Trophoblast cell (in vitro differentiated cells and primary cell): ENCODE results near the gene GNG8.
A peak's percentile ranks its signal among the peaks of the same experiment; 100 is the strongest.

Experiments used
- DNase-seq, 2 donors: peaks; one replicate each; pipeline ENCODE4 v3.0.0-alpha.2; 2016
- H2AFZ ChIP-seq: 2 replicates; pipeline ENCODE4 v1.6.1; 2013; ENCODE audit warnings: low read length, moderate library complexity, mild to moderate bottlenecking; ENCODE audit not compliant: insufficient read depth, poor library complexity
- H2AK5ac ChIP-seq: 2 replicates; pipeline ENCODE4 v1.6.1; 2013; ENCODE audit warnings: mild to moderate bottlenecking, low read length
- H2BK120ac ChIP-seq: 2 replicates; pipeline ENCODE4 v1.6.1; 2013; ENCODE audit warnings: low read length, mild to moderate bottlenecking, moderate library complexity; ENCODE audit not compliant: insufficient read depth, poor library complexity
- H2BK12ac ChIP-seq: 2 replicates; pipeline ENCODE4 v1.6.1; 2013; ENCODE audit warnings: mild to moderate bottlenecking, low read length, moderate library complexity
- H2BK5ac ChIP-seq: 2 replicates; pipeline ENCODE4 v1.6.1; 2013; ENCODE audit warnings: low read length, low read depth, moderate library complexity, mild to moderate bottlenecking; ENCODE audit not compliant: poor library complexity
- H3K14ac ChIP-seq: 2 replicates; pipeline ENCODE4 v1.6.1; 2013; ENCODE audit warnings: mild to moderate bottlenecking, low read length
- H3K18ac ChIP-seq: 2 replicates; pipeline ENCODE4 v1.6.1; 2013; ENCODE audit warnings: mild to moderate bottlenecking, low read length
- H3K23ac ChIP-seq: 2 replicates; pipeline ENCODE4 v1.6.1; 2013; ENCODE audit warnings: low read length
- H3K27ac ChIP-seq: 2 replicates; pipeline ENCODE4 v1.5.1; 2013; ENCODE audit warnings: low read depth, mild to moderate bottlenecking, inconsistent platforms, low read length, moderate library complexity
- H3K27me3 ChIP-seq: 2 replicates; pipeline ENCODE4 v1.6.1; 2013; ENCODE audit warnings: inconsistent platforms, mild to moderate bottlenecking, low read length, moderate library complexity; ENCODE audit not compliant: insufficient read depth
- H3K36me3 ChIP-seq, 2 experiments: 1 replicate in 1 of 2; 2 replicates in 1 of 2; pipeline ENCODE4 v1.6.1; 2013; ENCODE audit warnings: low read length in 2 of 2, mild to moderate bottlenecking in 2 of 2, moderate library complexity in 1 of 2; ENCODE audit not compliant: insufficient read depth in 2 of 2, control insufficient read depth in 1 of 2
- H3K4ac ChIP-seq: 2 replicates; pipeline ENCODE4 v1.6.1; 2013; ENCODE audit warnings: low read depth, mild to moderate bottlenecking, low read length, moderate library complexity
- H3K4me1 ChIP-seq, 2 experiments: 1 replicate in 1 of 2; 2 replicates in 1 of 2; pipeline ENCODE4 v1.6.1; 2013; ENCODE audit warnings: low read length in 2 of 2, mild to moderate bottlenecking in 2 of 2, moderate library complexity in 1 of 2; ENCODE audit not compliant: insufficient read depth in 2 of 2, control insufficient read depth in 1 of 2
- H3K4me2 ChIP-seq: 2 replicates; pipeline ENCODE4 v1.6.1; 2013; ENCODE audit warnings: inconsistent platforms, mild to moderate bottlenecking, low read length, moderate library complexity
- H3K4me3 ChIP-seq: 2 replicates; pipeline ENCODE4 v1.5.1; 2013; ENCODE audit warnings: mild to moderate bottlenecking, low read depth, low read length, inconsistent platforms
- H3K79me1 ChIP-seq: one replicate; pipeline ENCODE4 v1.6.1; 2013; ENCODE audit warnings: low read length
- H3K79me2 ChIP-seq: 2 replicates; pipeline ENCODE4 v1.6.1; 2013; ENCODE audit warnings: low read length, mild to moderate bottlenecking; ENCODE audit not compliant: control insufficient read depth, insufficient read depth, poor library complexity
- H3K9ac ChIP-seq: 2 replicates; pipeline ENCODE4 v1.6.1; 2013; ENCODE audit warnings: mild to moderate bottlenecking, low read length
- H3K9me3 ChIP-seq: 2 replicates; pipeline ENCODE4 v1.6.1; 2013; ENCODE audit warnings: low read depth, mild to moderate bottlenecking, control low read depth, inconsistent platforms, low read length; ENCODE audit not compliant: insufficient read depth
- H4K12ac ChIP-seq: 2 replicates; pipeline ENCODE4 v1.6.1; 2013; ENCODE audit warnings: low read depth, mild to moderate bottlenecking, low read length, moderate library complexity
- H4K8ac ChIP-seq: 2 replicates; pipeline ENCODE4 v1.6.1; 2013; ENCODE audit warnings: low read depth, mild to moderate bottlenecking, low read length, moderate library complexity
- H4K91ac ChIP-seq: one replicate; pipeline ENCODE4 v1.6.1; 2013; ENCODE audit warnings: low read depth, mild to moderate bottlenecking, low read length, moderate library complexity
- WGBS: extraction: QIAGEN DNeasy Blood & Tissue Kit; methylation state at CpG from one replicate; pipeline ENCODE4 v1.1.7; 2013; ENCODE audit warnings: missing lambda C conversion rate; ENCODE audit not compliant: insufficient read length, insufficient coverage; ENCODE audit errors: extremely low coverage; 5-methylcytosine and 5-hydroxymethylcytosine counted together

Gene GNG8

DNA sequence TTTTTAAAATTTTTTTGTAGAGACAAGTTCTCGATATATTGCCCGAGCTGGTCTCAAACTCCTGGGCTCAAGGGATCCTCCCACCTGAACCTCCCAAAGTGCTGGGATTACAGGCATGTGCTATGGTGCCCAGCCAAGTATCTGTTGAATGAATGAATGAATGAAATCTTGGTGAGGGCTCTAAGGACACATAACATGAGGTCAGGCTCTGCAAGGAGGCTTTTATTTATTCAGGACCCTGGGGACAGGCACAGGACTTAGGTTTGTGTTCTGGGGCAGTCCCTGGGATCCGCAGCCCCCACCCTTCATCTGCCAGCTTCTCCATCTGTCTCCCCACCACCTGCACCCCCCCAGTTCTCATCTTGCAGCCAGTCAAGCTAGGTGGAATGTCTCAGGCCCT, 15.7 kb downstream of the GNG8 start:
- no peak overlapping the region for H4K8ac ChIP-seq
- H2BK120ac ChIP-seq, result no peak overlapping the region
- no peak overlapping the region for H3K4ac ChIP-seq
- H3K4me3 ChIP-seq, result no peak overlapping the region
- H2AK5ac ChIP-seq, result no peak overlapping the region
- H3K9me3 ChIP-seq, result peaks cover 2% of the 10 kb centered on the region
- no peak overlapping the region for H4K91ac ChIP-seq
- H2BK12ac ChIP-seq, result no peak overlapping the region
- H3K14ac ChIP-seq, result no peak overlapping the region
- no peak overlapping the region for H3K9ac ChIP-seq
- no peak overlapping the region for H4K12ac ChIP-seq
- DNase-seq, result no peak
- peaks cover 13 to 15% of the 10 kb centered on the region in 2 experiments for H3K4me1 ChIP-seq
- H2AFZ ChIP-seq, result no peak overlapping the region
- H3K79me2 ChIP-seq, result no peaks in the 10 kb centered on the region
- no peaks in the 10 kb centered on the region for H3K27me3 ChIP-seq
- H3K27ac ChIP-seq, result no peak overlapping the region
- H3K36me3 ChIP-seq, result no peaks in the 10 kb centered on the region
- WGBS, result no CpG with 5 or more reads among the region's 3 CpGs
- H3K18ac ChIP-seq, result no peak overlapping the region
- no peak overlapping the region for H2BK5ac ChIP-seq
- H3K79me1 ChIP-seq, result peaks cover 4% of the 10 kb centered on the region
- no peak overlapping the region for H3K4me2 ChIP-seq
- H3K23ac ChIP-seq, result no peak overlapping the region

DNA sequence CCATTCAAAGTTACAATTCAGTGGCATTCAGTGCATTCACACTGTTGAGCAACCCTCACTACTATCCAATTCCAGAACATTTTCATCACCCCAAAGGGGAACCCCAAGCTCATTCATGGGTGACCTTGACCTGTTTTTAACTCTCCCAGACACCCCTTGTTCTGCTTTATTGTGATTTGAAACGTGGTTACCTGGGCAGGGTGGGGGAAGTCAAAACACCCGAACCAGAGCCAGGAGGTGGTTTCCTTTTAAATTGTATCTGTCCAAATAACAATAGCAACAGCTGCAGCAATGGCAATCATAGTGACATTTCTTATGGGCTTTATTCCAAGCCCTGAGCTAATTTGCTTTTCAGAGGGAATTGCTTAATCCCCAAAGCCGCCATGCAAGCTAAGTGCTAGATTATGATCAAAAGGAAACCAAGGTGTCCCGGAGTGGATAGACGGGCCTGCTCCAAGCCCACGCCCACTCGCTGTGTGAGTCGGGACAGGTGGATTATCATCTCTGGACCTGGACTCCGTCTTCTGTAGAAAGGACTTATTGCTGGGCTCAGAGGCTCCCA, 17.3 kb downstream of the GNG8 start:
- H3K4me2 ChIP-seq, result no peak overlapping the region
- H3K9me3 ChIP-seq, result peaks cover 2% of the 10 kb centered on the region
- no CpG with 5 or more reads among the region's 9 CpGs for WGBS
- H3K18ac ChIP-seq, result no peak overlapping the region
- H3K79me1 ChIP-seq, result peaks cover 4% of the 10 kb centered on the region
- peaks cover 9 to 15% of the 10 kb centered on the region in 2 experiments for H3K4me1 ChIP-seq
- no peak overlapping the region for H3K9ac ChIP-seq
- no peak for DNase-seq
- H2BK5ac ChIP-seq, result no peak overlapping the region
- H3K14ac ChIP-seq, result no peak overlapping the region
- H2BK120ac ChIP-seq, result no peak overlapping the region
- H3K36me3 ChIP-seq, result no peaks in the 10 kb centered on the region
- no peak overlapping the region for H3K27ac ChIP-seq
- no peak overlapping the region for H2AK5ac ChIP-seq
- H2BK12ac ChIP-seq, result no peak overlapping the region
- H4K8ac ChIP-seq, result no peak overlapping the region
- H3K4ac ChIP-seq, result no peak overlapping the region
- H4K91ac ChIP-seq, result no peak overlapping the region
- H3K27me3 ChIP-seq, result no peaks in the 10 kb centered on the region
- no peak overlapping the region for H2AFZ ChIP-seq
- no peak overlapping the region for H4K12ac ChIP-seq
- no peak overlapping the region for H3K4me3 ChIP-seq
- H3K23ac ChIP-seq, result no peak overlapping the region
- H3K79me2 ChIP-seq, result no peaks in the 10 kb centered on the region

DNA sequence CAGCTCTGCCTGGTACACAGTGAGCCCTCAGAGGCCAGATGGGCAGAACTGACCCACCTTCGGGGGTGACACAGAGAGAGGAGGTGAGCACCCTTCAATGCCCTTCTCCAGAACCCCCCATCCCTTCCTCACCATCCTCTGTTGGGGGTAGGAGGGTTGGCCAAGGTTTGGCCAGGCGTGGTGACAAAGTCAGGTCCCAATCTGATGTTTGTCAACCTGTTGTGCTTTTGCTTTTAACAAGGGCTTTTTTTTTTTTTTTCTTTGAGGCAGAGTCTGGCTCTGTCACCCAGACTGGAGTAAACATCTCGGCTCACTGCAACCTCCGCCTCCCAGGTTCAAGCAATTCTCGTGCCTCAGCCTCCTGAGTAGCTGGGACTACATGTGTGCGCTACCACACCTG, 18.4 kb downstream of the GNG8 start:
- no peak overlapping the region for H2BK5ac ChIP-seq
- H2BK120ac ChIP-seq, result no peak overlapping the region
- peaks cover 2% of the 10 kb centered on the region for H3K9me3 ChIP-seq
- H3K23ac ChIP-seq, result no peak overlapping the region
- H3K4ac ChIP-seq, result no peak overlapping the region
- no peak for DNase-seq
- no peak overlapping the region for H3K4me2 ChIP-seq
- H4K91ac ChIP-seq, result no peak overlapping the region
- no peak overlapping the region for H3K9ac ChIP-seq
- H3K36me3 ChIP-seq, result no peaks in the 10 kb centered on the region
- no peak overlapping the region for H2AFZ ChIP-seq
- H3K18ac ChIP-seq, result no peak overlapping the region
- no peak overlapping the region for H2AK5ac ChIP-seq
- no peaks in the 10 kb centered on the region for H3K79me2 ChIP-seq
- no peak overlapping the region for H3K4me3 ChIP-seq
- H2BK12ac ChIP-seq, result no peak overlapping the region
- H3K79me1 ChIP-seq, result peaks cover 4% of the 10 kb centered on the region
- no peaks in the 10 kb centered on the region for H3K27me3 ChIP-seq
- peaks cover 9 to 15% of the 10 kb centered on the region in 2 experiments for H3K4me1 ChIP-seq
- no peak overlapping the region for H3K14ac ChIP-seq
- no peak overlapping the region for H4K8ac ChIP-seq
- no CpG with 5 or more reads among the region's 6 CpGs for WGBS
- H4K12ac ChIP-seq, result no peak overlapping the region
- H3K27ac ChIP-seq, result no peak overlapping the region

DNA sequence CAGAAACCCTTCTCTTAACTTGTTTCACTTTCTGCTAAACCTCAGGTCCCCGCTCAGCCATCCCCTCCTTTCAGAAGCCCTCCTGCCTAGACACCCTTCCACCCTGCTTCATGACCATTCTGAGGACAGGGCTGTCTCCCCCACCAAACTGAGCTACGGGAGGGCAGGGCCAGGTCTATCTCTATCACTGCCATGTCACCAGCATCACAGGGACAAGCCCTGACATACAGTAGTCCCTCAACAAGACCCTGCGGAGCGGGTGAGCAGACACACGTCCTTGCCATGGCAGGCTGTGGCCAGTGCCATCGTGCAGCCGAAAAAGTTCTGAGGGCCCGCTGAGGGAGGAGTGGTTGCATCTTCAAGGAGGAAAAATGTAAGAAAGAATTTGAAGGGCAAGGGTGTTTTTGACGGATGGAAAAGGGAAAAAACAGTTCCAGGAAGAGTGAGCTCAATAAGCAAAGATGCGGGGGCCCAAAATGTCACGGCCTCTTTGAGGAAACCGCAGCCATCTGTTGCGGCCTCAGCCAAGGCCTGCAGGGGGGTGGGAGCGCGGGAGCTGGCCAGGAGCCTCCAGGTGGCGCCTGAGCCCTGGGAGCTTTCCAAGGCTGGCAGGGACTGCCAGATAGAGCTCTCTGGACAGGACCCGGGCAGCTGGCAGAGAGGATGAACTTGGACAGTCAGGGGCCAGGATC, 19.2 kb downstream of the GNG8 start:
- Histone ChIP-seq H3K14ac (no peak overlapping the region), H3K4me2 (no peak overlapping the region), H3K79me2 (no peaks in the 10 kb centered on the region), H2AK5ac (no peak overlapping the region), H4K8ac (no peak overlapping the region), H3K4me3 (no peak overlapping the region), H3K18ac (no peak overlapping the region), H3K79me1 (peaks cover 4% of the 10 kb centered on the region), H3K9ac (no peak overlapping the region), H3K4ac (no peak overlapping the region), H4K91ac (no peak overlapping the region), H3K23ac (no peak overlapping the region), H2BK120ac (no peak overlapping the region), H3K9me3 (peaks cover 2% of the 10 kb centered on the region), H3K27me3 (no peaks in the 10 kb centered on the region), H2BK12ac (no peak overlapping the region), H2BK5ac (no peak overlapping the region), H2AFZ (no peak overlapping the region), H3K27ac (no peak overlapping the region), H3K36me3 (no peaks in the 10 kb centered on the region), H4K12ac (no peak overlapping the region), H3K4me1 (peaks cover 9 to 12% of the 10 kb centered on the region in 2 experiments)
- DNase-seq, result peak; percentile 27 to 53
- WGBS, result no CpG with 5 or more reads among the region's 17 CpGs
